ENCODE results near the gene KCNN2.

KCNN2 gene

GRCh38 chr5:114419959-114420358 is 58.1 kb downstream of the KCNN2 start (continued):
- TF ChIP-seq ZBTB7A (tag by site-specific recombination; IDR thresholded peaks at IDR 0.05; ENCODE audit: low read depth) = no peak
- no peak for TF ChIP-seq GFI1B (tag by site-specific recombination; IDR thresholded peaks at IDR 0.05)
- no peak for TF ChIP-seq ZNF639 (tag by site-specific recombination; IDR thresholded peaks at IDR 0.05)

- ChIA-PET CTCF (no interaction called here), POLR2A (no interaction called here)
- TF ChIP-seq ZBTB26 (tag by site-specific recombination; optimal IDR thresholded peaks at IDR 0.05) (no peak), ZNF530 (tag by site-specific recombination; IDR thresholded peaks at IDR 0.05; ENCODE audit: low read depth) (no peak), ELK4 (IDR thresholded peaks at IDR 0.05; ENCODE audit: borderline replicate concordance, low read depth, low read length) (no peak), ZNF558 (tag by site-specific recombination; IDR thresholded peaks at IDR 0.05) (no peak), ZNF544 (tag by site-specific recombination; IDR thresholded peaks at IDR 0.05) (no peak), ZNF175 (tag by site-specific recombination; IDR thresholded peaks at IDR 0.05) (no peak), ZNF518A (tag by site-specific recombination; conservative IDR thresholded peaks at IDR 0.05; ENCODE audit: low read depth) (no peak), ZNF560 (tag by site-specific recombination; IDR thresholded peaks at IDR 0.05; ENCODE audit: borderline replicate concordance) (no peak), REST (tag by site-specific recombination; IDR thresholded peaks at IDR 0.05) (no peak), ZNF654 (tag by site-specific recombination; IDR thresholded peaks at IDR 0.05; ENCODE audit: low read depth) (no peak)
- Histone ChIP-seq H3K4me3 (ENCODE audit: low read depth, low read length) (no peak overlapping the region), H3K36me3 (ENCODE audit: control insufficient read depth in 2 of 2, insufficient read depth in 1 of 2, low read length in 2 of 2) (no peaks in the 10 kb centered on the region), H3K9me3 (ENCODE audit: control insufficient read depth, insufficient read depth, low read depth, low read length) (no peaks in the 10 kb centered on the region), H3K27ac (ENCODE audit: extremely low read depth, low read depth, low read length) (no peak overlapping the region), H3K4me1 (ENCODE audit: control insufficient read depth, insufficient read depth, low read length) (no peaks in the 10 kb centered on the region)
Observed at GRCh38 chr5:114427204-114427603, 65.3 kb downstream of the KCNN2 start.
